ENCODE data around the gene RAP1A.

DNA sequence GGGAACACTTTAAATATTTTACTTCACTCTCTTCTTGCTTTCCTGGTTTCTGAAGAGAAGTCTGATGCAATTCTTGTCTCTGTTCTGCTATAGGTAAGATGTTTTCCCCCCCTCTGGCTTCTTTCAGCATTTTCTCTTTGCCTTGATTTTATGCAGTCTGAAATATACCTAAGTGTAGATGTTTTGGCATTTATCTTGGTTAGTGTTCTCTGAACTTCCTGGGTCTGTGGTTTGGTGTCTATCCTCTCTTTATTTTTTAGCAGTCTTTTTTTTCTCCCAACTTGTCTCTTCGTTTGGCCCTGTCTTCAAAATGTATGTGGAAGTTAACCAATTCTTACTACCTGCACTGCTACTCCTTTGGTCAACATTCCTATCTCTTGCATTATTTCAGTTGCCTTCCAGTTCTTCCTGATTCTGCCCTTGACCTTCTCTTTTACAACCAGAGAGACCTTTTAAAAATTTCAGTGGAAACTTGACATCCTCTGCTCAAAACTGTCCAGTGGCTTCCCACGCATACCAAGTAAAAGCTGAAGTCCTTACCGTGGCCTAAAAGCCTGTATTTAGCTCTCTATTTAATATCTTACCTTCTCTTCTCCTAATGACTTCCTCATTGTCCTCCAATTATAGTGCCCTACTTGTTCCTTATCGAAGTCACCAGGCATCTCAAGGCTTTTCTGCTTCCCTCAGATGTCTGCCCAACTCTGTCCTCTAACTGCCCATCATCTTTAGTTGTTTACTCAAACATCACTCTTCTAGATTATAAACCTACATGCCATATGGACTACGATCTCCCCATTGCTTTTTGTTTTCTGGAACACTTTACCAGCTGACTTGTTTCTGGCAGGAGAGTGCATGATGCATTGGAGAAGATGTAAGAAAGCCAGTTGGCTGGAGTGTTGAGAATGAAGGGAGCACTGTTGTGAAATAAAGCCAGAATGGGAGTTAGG, 40.9 kb downstream of the RAP1A start:
- TF ChIP-seq, protein P1, sequence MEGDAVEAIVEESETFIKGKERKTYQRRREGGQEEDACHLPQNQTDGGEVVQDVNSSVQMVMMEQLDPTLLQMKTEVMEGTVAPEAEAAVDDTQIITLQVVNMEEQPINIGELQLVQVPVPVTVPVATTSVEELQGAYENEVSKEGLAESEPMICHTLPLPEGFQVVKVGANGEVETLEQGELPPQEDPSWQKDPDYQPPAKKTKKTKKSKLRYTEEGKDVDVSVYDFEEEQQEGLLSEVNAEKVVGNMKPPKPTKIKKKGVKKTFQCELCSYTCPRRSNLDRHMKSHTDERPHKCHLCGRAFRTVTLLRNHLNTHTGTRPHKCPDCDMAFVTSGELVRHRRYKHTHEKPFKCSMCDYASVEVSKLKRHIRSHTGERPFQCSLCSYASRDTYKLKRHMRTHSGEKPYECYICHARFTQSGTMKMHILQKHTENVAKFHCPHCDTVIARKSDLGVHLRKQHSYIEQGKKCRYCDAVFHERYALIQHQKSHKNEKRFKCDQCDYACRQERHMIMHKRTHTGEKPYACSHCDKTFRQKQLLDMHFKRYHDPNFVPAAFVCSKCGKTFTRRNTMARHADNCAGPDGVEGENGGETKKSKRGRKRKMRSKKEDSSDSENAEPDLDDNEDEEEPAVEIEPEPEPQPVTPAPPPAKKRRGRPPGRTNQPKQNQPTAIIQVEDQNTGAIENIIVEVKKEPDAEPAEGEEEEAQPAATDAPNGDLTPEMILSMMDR (IDR thresholded peaks at IDR 0.05), result no peak
- no peak for TF ChIP-seq POLR2AphosphoS5 (IDR thresholded peaks at IDR 0.05; ENCODE audit: low read depth, low read length)
- TF ChIP-seq TCF7L2 (IDR thresholded peaks at IDR 0.05; ENCODE audit: low read depth, low read length), result no peak
- TF ChIP-seq SIN3A (IDR thresholded peaks at IDR 0.05; ENCODE audit: borderline replicate concordance, insufficient read depth, low read depth, low read length), result no peak
